Naive B cell (primary cell): ENCODE results near the gene DOCK10. TPM values are rescaled to one million over a fixed set of nuclear protein-coding genes. Genes with fewer than 3 reads are reported as not detected.

ENCODE experiments used
- ATAC-seq, 2 donors: fragments of 150-1000 bp; cut with Tn5 transposase; 2 replicates each; pipeline ENCODE4 v1.10.0; 2021; ENCODE audit warnings: low read depth in 2 of 2, mild to moderate bottlenecking in 2 of 2, moderate library complexity in 2 of 2
- DNase-seq: peaks from one replicate; pipeline ENCODE4 v3.0.0; 2022
- H3K27ac Mint-ChIP-seq, 6 donors: one replicate each; pipeline ENCODE4 v1.8.0; 2020 to 2022; ENCODE audit warnings: mild to moderate bottlenecking in 6 of 6, mixed read lengths in 6 of 6, moderate library complexity in 5 of 6, inconsistent platforms in 2 of 6
- H3K27me3 Mint-ChIP-seq, 3 donors: one replicate each; pipeline ENCODE4 v1.8.0; 2021 to 2022; ENCODE audit warnings: mixed read lengths in 3 of 3, mild to moderate bottlenecking in 1 of 3
- H3K36me3 Mint-ChIP-seq, 2 donors: one replicate each; pipeline ENCODE4 v1.8.0; 2020 to 2022; ENCODE audit warnings: mixed read lengths in 2 of 2, inconsistent platforms in 1 of 2, mild to moderate bottlenecking in 1 of 2
- H3K4me1 Mint-ChIP-seq, 3 donors: one replicate each; pipeline ENCODE4 v1.8.0; 2020 to 2022; ENCODE audit warnings: mixed read lengths in 3 of 3, inconsistent platforms in 1 of 3, mild to moderate bottlenecking in 1 of 3, moderate library complexity in 1 of 3
- H3K4me3 Mint-ChIP-seq, 8 donors: one replicate each; pipeline ENCODE4 v1.8.0; 2020 to 2022; ENCODE audit warnings: mild to moderate bottlenecking in 8 of 8, mixed read lengths in 8 of 8, moderate library complexity in 8 of 8, inconsistent platforms in 2 of 8
- H3K9me3 Mint-ChIP-seq, 7 donors: one replicate each; pipeline ENCODE4 v1.8.0; 2020 to 2022; ENCODE audit warnings: mixed read lengths in 7 of 7, mild to moderate bottlenecking in 5 of 7, inconsistent platforms in 2 of 7, moderate library complexity in 1 of 7
- polyA plus RNA-seq, 6 donors: library from polyadenylated mRNA; unstranded; fragments of 300-500 nt; fragmentation: Illumina TruSeq; gene quantifications; one replicate each; pipeline ENCODE4 v1.2.3, GENCODE V29; 2021; ENCODE audit warnings: low read depth in 6 of 6

The DOCK10 gene
- polyA plus RNA-seq, 6 donors from 2014 or later: 18.4 to 29.9 (median 21.6) TPM

GRCh38 chr2:224757934-224758548, 284.2 kb downstream of the DOCK10 start:
- Mint-ChIP-seq H3K4me1 (peaks cover 0 to 4% (median 1%) of the 10 kb centered on the region in 3 donors), H3K27me3 (no peaks in the 10 kb centered on the region), H3K27ac (peak overlapping the region in 2 of 6 donors; percentile 27 to 68), H3K4me3 (no peak overlapping the region), H3K9me3 (peaks cover 19 to 47% (median 30%) of the 10 kb centered on the region in 7 donors), H3K36me3 (peaks cover 44 to 51% of the 10 kb centered on the region in 2 donors)
- ATAC-seq (no peak), DNase-seq (no peak)

GRCh38 chr2:224753743-224754540, 288.3 kb downstream of the DOCK10 start:
- DNase-seq (no peak), ATAC-seq (no peak)
- H3K27ac Mint-ChIP-seq: no peak overlapping the region
- H3K9me3 Mint-ChIP-seq: peaks cover 17 to 27% (median 23%) of the 10 kb centered on the region in 7 donors
- H3K4me3 Mint-ChIP-seq: no peak overlapping the region
- peaks cover 7 to 17% (median 8%) of the 10 kb centered on the region in 3 donors for H3K4me1 Mint-ChIP-seq
- peaks cover 10 to 20% of the 10 kb centered on the region in 2 donors for H3K36me3 Mint-ChIP-seq
- H3K27me3 Mint-ChIP-seq: no peaks in the 10 kb centered on the region

GRCh38 chr2:224751996-224752698, 290.1 kb downstream of the DOCK10 start:
- Mint-ChIP-seq H3K36me3 (peaks cover under 1 to 3% of the 10 kb centered on the region in 2 donors), H3K9me3 (peaks cover 4 to 9% (median 5%) of the 10 kb centered on the region in 7 donors), H3K27me3 (no peaks in the 10 kb centered on the region), H3K27ac (peak overlapping the region in 4 of 6 donors; percentile 2 to 63 (median 22)), H3K4me3 (no peak overlapping the region), H3K4me1 (peaks cover 7 to 17% (median 8%) of the 10 kb centered on the region in 3 donors)
- DNase-seq (no peak), ATAC-seq (peak in 1 of 2 donors; percentile 40)

- H3K27me3 Mint-ChIP-seq: no peaks in the 10 kb centered on the region
- no peak for DNase-seq
- no peak overlapping the region for H3K27ac Mint-ChIP-seq
- H3K4me3 Mint-ChIP-seq: no peak overlapping the region
- no peaks in the 10 kb centered on the region for H3K9me3 Mint-ChIP-seq
- no peak for ATAC-seq
- H3K4me1 Mint-ChIP-seq: peaks cover 7 to 17% (median 8%) of the 10 kb centered on the region in 3 donors
- H3K36me3 Mint-ChIP-seq: no peaks in the 10 kb centered on the region
These were observed 293.1 kb downstream of the DOCK10 start for GRCh38 chr2:224749136-224749535.

DNA sequence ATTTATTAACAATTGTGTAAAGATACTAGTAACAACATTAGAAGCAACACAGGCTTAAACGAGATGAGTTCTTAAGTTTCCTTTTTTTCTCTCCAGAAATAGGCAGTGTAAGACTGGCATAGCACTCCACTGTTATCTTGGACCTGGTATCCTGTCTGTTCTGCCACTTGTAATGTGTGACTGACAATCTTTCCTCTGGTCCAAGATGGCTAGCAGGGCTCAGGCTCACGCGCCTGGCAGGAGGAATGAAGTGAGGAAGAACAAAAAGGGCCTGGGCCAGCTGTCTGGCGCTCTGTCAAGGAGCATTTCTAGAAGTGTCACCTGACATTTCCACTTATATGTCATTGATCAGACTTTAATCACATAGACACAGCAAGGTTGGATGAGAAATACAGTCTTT, 294.5 kb downstream of the DOCK10 start:
- H3K27me3 Mint-ChIP-seq: no peaks in the 10 kb centered on the region
- DNase-seq (no peak), ATAC-seq (no peak)
- peaks cover 8 to 24% (median 13%) of the 10 kb centered on the region in 3 donors for H3K4me1 Mint-ChIP-seq
- H3K9me3 Mint-ChIP-seq: peaks cover 0 to 12% (median 2%) of the 10 kb centered on the region in 7 donors
- no peaks in the 10 kb centered on the region for H3K36me3 Mint-ChIP-seq
- no peak overlapping the region for H3K4me3 Mint-ChIP-seq
- peak overlapping the region in 1 of 6 donors; percentile 19 for H3K27ac Mint-ChIP-seq

DNA sequence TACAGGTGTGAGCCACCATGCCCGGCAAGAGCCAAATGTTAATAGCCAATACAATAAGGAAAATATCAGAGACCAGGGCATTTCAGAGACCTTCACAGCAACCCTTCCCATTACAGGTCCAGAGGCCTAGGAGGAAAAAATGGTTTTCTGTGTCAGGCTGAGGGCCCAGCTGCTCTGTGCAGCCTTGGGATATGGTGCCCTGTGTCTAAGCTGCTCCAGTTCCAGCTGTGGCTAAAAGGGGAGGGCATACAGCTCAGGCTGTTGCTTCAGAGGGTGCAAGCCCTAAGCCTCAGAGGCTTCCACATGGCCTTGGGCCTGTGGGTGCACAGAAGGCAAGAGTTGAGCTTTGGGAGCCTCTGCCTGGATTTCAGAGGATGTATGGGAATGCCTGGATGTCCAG, 306.0 kb downstream of the DOCK10 start:
- no peaks in the 10 kb centered on the region for H3K27me3 Mint-ChIP-seq
- H3K36me3 Mint-ChIP-seq: peaks cover 15 to 31% of the 10 kb centered on the region in 2 donors
- DNase-seq (no peak), ATAC-seq (no peak)
- H3K9me3 Mint-ChIP-seq: peaks cover 18 to 38% (median 24%) of the 10 kb centered on the region in 7 donors
- no peak overlapping the region for H3K4me3 Mint-ChIP-seq
- peaks cover 15 to 25% (median 15%) of the 10 kb centered on the region in 3 donors for H3K4me1 Mint-ChIP-seq
- H3K27ac Mint-ChIP-seq: no peak overlapping the region

GRCh38 chr2:224734949-224735348, 307.3 kb downstream of the DOCK10 start:
- DNase-seq (no peak), ATAC-seq (peak; percentile 60 to 63)
- H3K27me3 Mint-ChIP-seq: no peaks in the 10 kb centered on the region
- H3K27ac Mint-ChIP-seq: peak overlapping the region in 2 of 6 donors; percentile 16 to 63
- H3K4me3 Mint-ChIP-seq: no peak overlapping the region
- peaks cover 15 to 22% (median 15%) of the 10 kb centered on the region in 3 donors for H3K4me1 Mint-ChIP-seq
- peaks cover 15 to 31% of the 10 kb centered on the region in 2 donors for H3K36me3 Mint-ChIP-seq
- peaks cover 18 to 38% (median 28%) of the 10 kb centered on the region in 7 donors for H3K9me3 Mint-ChIP-seq

DNA sequence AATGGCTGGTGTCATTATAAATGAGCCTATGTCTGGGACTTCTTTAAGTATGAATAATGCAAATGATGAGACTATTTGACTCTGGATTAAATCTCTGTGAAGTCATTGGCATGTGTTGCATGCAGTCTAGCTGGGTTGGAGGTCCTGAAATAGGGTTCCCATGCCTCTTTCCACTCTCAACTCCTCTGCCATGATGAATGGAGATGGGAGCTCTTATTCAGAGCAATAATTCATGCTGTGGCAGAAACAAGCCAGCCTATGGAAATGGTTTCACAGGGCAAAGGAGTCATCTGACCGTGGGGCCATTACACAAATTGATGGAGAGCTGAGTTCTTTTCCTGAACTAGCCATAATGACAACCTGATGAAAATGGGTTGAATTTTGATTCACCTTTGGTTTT, 310.6 kb downstream of the DOCK10 start:
- Mint-ChIP-seq H3K9me3 (peaks cover 17 to 51% (median 37%) of the 10 kb centered on the region in 7 donors), H3K4me1 (peaks cover 8 to 11% (median 10%) of the 10 kb centered on the region in 3 donors)
- no peak for DNase-seq

GRCh38 chr2:224729435-224729834, 312.8 kb downstream of the DOCK10 start:
- H3K4me3 Mint-ChIP-seq: no peak overlapping the region
- peaks cover 9 to 11% of the 10 kb centered on the region in 2 donors for H3K36me3 Mint-ChIP-seq
- peaks cover 0 to under 1% (median 0%) of the 10 kb centered on the region in 3 donors for H3K4me1 Mint-ChIP-seq
- peaks cover 8 to 34% (median 21%) of the 10 kb centered on the region in 7 donors for H3K9me3 Mint-ChIP-seq
- ATAC-seq (no peak), DNase-seq (no peak)
- no peak overlapping the region for H3K27ac Mint-ChIP-seq
- peaks cover 0 to 6% (median 0%) of the 10 kb centered on the region in 3 donors for H3K27me3 Mint-ChIP-seq

More for the DNA sequence above, 310.6 kb downstream of the DOCK10 start:
- no peak for ATAC-seq
- Mint-ChIP-seq H3K27me3 (peaks cover 0 to 6% (median 0%) of the 10 kb centered on the region in 3 donors), H3K4me3 (no peak overlapping the region), H3K36me3 (peaks cover 15 to 27% of the 10 kb centered on the region in 2 donors), H3K27ac (peak overlapping the region in 1 of 6 donors; percentile 27)

DNA sequence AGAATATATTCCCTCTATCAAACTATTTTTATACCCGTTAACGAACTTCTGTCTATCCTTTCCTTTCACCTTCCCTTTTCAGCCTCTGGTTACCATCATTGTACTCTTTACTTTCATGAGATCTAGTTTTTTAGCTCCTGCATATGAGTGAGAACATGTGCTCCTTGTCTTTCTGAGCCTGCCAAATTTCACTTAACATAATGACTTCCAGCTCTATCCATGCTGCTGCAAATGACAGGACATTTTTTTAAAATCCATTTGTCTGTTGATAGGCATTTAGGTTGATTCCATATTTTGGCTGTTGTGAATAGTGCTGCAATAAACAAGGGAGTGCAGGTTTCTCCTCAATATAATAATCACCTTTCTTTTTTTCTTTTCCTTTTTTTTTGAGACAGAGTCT, 317.9 kb downstream of the DOCK10 start:
- no peak overlapping the region for H3K4me3 Mint-ChIP-seq
- ATAC-seq (no peak), DNase-seq (no peak)
- no peak overlapping the region for H3K27ac Mint-ChIP-seq
- H3K4me1 Mint-ChIP-seq: no peaks in the 10 kb centered on the region
- H3K9me3 Mint-ChIP-seq: peaks cover 7 to 27% (median 20%) of the 10 kb centered on the region in 7 donors
- H3K36me3 Mint-ChIP-seq: peaks cover 9 to 11% of the 10 kb centered on the region in 2 donors
- H3K27me3 Mint-ChIP-seq: peaks cover 0 to 6% (median 0%) of the 10 kb centered on the region in 3 donors

GRCh38 chr2:224723586-224724217, 318.6 kb downstream of the DOCK10 start:
- Mint-ChIP-seq H3K27ac (no peak overlapping the region), H3K27me3 (peaks cover 0 to 5% (median 0%) of the 10 kb centered on the region in 3 donors), H3K9me3 (peaks cover 4 to 21% (median 15%) of the 10 kb centered on the region in 7 donors), H3K36me3 (peaks cover 8 to 11% of the 10 kb centered on the region in 2 donors), H3K4me1 (no peaks in the 10 kb centered on the region), H3K4me3 (no peak overlapping the region)
- ATAC-seq: no peak
- no peak for DNase-seq

DNA sequence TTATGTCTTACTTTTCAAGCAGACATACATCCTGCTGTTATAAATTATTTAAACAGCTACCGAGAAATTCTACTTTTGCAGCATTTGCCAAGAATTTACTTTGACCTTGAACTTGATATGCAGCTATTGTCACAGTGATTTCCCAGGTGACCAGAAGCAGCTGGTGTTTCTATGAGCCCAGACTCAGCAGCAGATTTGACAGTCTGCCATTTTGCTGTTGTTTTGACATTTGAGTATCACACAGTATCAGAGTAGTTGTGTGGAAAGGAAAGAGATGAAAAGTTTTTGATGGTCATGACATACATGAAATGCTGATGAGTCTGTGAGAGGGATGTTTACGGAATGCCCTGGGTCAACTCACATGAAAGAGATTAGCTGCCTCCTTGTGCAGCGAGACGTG, 319.5 kb downstream of the DOCK10 start:
- Mint-ChIP-seq H3K4me3 (no peak overlapping the region), H3K4me1 (no peaks in the 10 kb centered on the region), H3K9me3 (peaks cover 0 to 15% (median 9%) of the 10 kb centered on the region in 7 donors), H3K36me3 (peaks cover 0 to 5% of the 10 kb centered on the region in 2 donors), H3K27me3 (no peaks in the 10 kb centered on the region), H3K27ac (no peak overlapping the region)
- DNase-seq: no peak
- ATAC-seq: no peak

DNA sequence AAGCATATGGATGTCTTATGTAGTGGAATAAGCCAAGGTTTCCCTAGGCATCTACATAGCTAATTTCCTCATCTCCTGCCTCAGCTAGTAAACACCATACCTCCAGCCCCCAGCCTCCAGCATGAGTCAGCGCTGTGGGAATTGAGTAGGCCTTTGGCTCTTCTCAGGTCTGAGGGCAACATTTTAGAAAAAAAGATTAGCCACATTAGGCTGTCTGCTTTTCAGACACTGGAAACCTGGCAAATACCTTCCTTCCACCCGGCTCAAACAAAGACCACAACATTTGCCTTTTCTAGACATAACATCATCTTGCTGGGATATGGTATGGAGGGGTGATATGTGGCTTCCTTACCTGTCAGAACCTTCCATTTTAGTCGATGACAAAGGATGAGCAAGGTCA, 320.0 kb downstream of the DOCK10 start:
- Mint-ChIP-seq H3K4me1 (no peaks in the 10 kb centered on the region), H3K27ac (no peak overlapping the region), H3K4me3 (no peak overlapping the region), H3K27me3 (no peaks in the 10 kb centered on the region), H3K36me3 (peaks cover 0 to 5% of the 10 kb centered on the region in 2 donors), H3K9me3 (peaks cover 0 to 10% (median 7%) of the 10 kb centered on the region in 7 donors)
- ATAC-seq: no peak
- DNase-seq: no peak
